Activated T-helper 1 cell treated with anti-CD3 and anti-CD28 coated beads, Interleukin-2, amount 50 U/mL, for 16 hours (primary cell): ENCODE measurements around the gene AGAP1.

Experiments used
- DNase-seq, 2 donors: peaks; one replicate each; pipeline ENCODE4 v3.0.0-alpha.2; 2020; ENCODE audit warnings: low read depth in 1 of 2, low spot score in 1 of 2

Gene AGAP1

DNA sequence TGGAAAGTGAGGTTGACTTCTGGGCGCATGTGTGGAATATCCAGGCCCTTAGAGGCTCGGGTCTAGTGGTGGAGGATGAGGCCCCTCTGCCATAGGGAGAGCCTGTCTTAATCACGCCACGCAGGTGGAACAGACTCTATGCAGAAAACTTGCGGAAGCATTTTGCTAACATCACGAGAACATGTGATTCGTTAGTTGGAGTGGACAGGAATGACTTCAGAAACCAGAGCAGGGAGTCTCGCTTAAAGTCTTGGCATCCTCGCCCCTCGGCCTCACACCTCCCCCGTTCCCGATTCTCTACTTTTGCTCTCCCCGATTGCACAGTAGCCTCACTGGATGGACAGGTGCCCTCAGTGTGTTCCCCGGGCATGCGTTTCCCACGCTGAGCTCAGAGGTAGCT is 340.9 kb downstream of the AGAP1 start:
- no peak for DNase-seq

- DNase-seq = no peak
These were observed 342.0 kb downstream of the AGAP1 start for GRCh38 chr2:235835810-235836209.

DNA sequence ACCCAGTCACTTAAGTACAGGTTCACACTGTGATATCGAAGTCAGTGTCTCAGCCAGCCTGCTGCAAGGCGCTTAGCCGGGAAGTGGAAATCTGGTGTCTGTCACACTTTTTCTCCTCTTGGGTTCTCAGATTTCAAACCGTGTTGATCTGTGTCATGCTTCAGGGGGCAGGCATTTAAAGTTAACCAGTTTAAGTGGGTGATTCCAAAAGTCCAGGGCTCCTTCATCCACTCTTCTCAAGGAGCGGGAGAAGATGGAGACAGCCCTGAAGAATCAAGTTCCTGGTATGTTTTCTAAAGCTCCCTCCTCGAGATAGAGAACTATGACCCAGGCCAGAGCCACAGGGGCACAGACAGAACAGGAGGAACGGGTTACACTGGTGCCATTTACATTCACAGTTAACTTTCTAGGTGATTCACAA is 342.7 kb downstream of the AGAP1 start:
- DNase-seq = no peak

GRCh38 chr2:235839226-235839625 is 345.4 kb downstream of the AGAP1 start:
- DNase-seq = no peak

- no peak for DNase-seq
These were observed 346.1 kb downstream of the AGAP1 start for GRCh38 chr2:235839974-235840373.

- DNase-seq = no peak
These were observed 348.0 kb downstream of the AGAP1 start for GRCh38 chr2:235841863-235842262.

GRCh38 chr2:235842941-235843340 is 349.1 kb downstream of the AGAP1 start:
- DNase-seq = no peak

- DNase-seq = no peak
These were observed 349.9 kb downstream of the AGAP1 start for GRCh38 chr2:235843591-235844395.

DNA sequence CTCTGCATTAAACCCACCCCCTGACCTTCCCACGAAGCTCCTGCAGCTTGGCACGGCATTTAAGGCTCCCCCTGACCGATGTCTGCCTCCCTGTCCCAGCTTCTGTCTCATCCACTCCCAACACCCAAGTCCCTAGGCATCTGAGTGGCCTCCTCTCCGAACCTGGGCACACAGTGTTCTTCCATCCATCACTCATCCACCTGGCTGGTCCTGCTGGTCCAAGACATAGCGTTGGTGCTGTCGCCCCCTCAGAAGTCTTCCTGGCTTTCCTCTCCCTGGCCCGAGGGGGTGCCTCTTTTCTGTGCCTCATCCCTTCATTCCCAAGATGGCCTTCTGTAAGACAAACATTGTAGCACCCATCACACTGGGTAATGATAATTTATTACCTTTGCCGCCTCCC is 350.7 kb downstream of the AGAP1 start:
- DNase-seq = no peak

- no peak for DNase-seq
These were observed 351.4 kb downstream of the AGAP1 start for GRCh38 chr2:235845245-235845644.

DNA sequence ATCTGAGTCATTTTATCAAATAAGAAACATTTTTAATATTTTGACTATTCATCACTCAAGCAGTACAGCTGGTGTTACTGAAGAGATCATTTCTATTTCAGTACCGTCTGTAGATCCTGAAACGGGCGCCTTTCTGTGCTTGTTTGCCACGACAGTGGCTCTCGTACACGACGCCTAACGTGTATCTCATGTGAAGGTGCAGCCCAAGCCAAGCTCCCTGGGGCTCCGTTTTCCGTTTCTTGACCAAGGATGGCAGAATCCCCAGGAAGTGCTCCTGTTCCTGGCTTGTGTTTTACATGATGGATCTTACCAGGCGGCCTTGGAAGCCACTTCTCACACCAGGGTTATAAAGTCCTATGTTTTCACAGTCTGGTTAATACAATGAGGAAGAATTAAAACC is 353.7 kb downstream of the AGAP1 start:
- no peak for DNase-seq

DNA sequence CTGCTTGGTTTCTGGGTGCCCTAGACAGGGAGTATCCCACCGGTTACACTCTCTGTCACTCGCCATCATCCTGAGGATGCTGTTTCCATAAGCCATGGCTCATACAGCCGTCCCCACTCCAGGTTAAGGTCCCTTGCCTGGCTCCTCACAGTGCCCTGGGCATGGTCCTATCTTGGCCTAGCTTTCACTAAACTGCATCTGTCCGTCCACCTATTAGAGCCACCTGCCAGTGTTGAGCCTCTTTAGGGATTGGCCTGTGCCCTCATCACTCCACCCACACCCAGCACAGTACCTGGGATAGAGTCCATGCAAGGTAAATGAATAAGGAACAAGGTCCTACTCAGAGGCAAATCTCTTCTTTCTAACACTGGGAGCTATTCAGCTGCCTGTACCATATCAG is 354.2 kb downstream of the AGAP1 start:
- no peak for DNase-seq

DNA sequence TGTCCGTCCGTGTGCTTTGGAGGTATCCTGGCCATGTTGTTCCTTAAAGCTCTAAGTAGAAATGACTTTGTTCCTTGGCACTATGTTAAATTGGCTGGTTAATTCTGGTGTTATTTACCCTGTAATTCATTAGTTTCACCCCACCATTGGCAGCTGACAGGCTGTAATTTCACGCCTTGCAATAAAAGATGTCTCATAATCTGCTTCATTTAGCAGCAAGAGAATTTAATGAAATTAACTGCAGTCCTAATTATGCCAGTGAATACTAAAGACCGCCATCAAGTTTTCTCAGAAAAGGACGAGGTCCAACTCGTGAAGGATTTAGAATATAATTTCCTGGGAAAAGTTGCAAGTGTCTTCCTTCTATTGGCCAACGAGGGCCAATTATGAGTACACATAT is 355.1 kb downstream of the AGAP1 start:
- DNase-seq = no peak

DNA sequence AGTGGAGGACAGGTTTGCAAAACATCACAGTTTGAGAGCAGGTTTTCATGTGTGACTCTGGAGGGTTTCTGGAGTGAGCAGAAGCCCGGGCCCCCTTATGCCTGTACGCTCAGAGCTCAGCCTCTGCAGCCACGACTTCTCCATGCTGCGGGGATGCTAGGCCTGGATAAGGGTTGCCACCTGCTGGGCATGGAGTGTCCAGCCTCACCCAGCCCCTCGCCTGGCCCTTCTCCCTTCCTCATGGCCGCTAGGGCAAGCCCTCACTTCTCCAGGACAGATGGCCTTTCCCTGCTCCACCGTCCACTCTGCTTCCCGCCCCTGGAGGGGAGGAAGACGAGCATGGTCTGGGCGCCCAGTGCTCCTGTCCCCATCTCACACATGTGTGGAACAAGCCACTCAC is 355.6 kb downstream of the AGAP1 start:
- DNase-seq = no peak

DNA sequence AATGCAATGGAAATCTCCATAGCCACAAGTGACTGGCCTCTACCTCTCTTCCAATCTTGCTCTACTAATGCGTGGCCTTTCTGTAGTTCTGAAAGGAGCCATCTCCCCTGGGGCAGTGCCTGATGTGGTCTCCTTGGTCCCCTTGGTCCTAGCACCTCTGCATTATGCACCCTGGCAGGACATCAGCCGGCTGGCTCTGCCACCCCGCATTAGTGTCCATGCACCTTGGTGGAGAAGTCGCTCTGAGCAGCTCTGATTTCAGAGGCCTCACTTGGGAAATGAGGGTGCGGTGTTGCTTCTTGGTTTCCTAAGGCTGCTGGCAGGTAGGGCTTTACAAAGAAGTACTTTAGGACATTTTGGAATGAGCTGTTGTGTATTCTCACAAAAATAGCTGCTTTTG is 356.4 kb downstream of the AGAP1 start:
- no peak for DNase-seq

- DNase-seq = no peak
These were observed 357.1 kb downstream of the AGAP1 start for GRCh38 chr2:235850771-235851551.

DNA sequence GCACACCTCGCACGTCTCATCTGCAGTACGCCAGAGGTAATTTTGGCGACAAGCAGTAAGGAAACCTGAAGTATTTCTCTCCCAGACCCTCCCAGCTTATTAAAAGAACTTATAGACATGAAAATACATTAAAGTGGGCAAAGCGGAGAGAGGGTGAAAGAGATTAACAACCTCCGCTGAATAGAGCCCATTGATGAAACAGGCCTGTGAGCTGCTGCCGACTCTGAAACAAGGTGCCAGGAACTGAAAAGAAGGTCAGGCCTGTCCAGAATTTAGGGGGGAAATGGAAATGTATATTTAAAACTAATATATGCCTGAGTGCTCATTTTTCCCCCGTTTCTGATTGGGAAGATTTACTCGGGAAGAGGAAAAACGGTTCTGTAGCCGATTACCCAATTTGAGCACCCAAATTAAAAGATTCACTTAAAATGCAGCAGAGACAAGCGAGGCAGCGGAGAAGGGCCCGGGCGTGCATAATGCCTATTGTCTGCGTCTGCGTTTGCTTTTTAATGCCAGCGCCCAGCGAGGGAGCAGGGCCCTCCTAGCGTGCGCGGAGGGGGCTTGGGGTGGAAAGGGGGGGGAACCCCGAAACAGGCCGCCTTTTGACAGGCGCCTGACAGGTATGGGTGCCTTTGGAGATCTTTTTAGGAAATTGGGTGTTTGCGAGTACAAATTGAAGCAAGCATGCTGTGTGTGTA is 358.1 kb downstream of the AGAP1 start:
- no peak for DNase-seq

GRCh38 chr2:235852526-235852920 is 358.7 kb downstream of the AGAP1 start:
- no peak for DNase-seq

GRCh38 chr2:235854276-235854675 is 360.4 kb downstream of the AGAP1 start:
- DNase-seq = no peak

DNA sequence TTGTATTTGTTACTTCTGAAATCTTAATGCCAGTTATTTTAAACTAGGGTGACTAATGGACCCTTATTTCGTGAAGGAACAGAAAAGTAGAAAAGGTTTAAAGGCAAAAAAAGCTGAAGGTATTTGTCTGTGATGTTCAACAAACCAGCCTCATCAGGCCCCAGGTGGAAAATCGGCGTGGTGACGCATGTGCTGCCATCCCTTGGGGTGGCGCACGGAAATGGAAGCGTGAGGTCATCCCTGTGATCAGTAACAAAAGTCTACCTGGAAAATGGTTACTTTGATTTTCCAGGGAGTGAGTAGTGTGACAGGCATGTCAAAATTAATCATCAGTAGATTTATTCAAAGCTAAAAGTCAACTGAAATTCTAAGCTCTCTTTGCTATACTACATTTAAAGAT is 361.2 kb downstream of the AGAP1 start:
- no peak for DNase-seq

- no peak for DNase-seq
These were observed 362.5 kb downstream of the AGAP1 start for GRCh38 chr2:235856151-235856854.
